ENCODE measurements around the gene ADGRD2.

The ADGRD2 gene

GRCh38 chr9:124496463-124496862 lies 46.2 kb downstream of the ADGRD2 start:
- no peak for DNase-seq (ENCODE audit: extremely low read depth in 1 of 2, low read depth in 1 of 2)

- no peak for DNase-seq (ENCODE audit: extremely low read depth in 1 of 2, low read depth in 1 of 2)
These were observed 47.2 kb downstream of the ADGRD2 start for GRCh38 chr9:124497441-124497840.

GRCh38 chr9:124498040-124498439 lies 47.8 kb downstream of the ADGRD2 start:
- no peak for DNase-seq (ENCODE audit: extremely low read depth in 1 of 2, low read depth in 1 of 2)

- DNase-seq (ENCODE audit: extremely low read depth in 1 of 2, low read depth in 1 of 2), result no peak
These were observed 48.4 kb downstream of the ADGRD2 start for GRCh38 chr9:124498499-124499146.

- no peak for DNase-seq (ENCODE audit: extremely low read depth in 1 of 2, low read depth in 1 of 2)
These were observed 49.0 kb downstream of the ADGRD2 start for GRCh38 chr9:124499216-124499615.

- DNase-seq (ENCODE audit: extremely low read depth in 1 of 2, low read depth in 1 of 2), result no peak
These were observed 50.0 kb downstream of the ADGRD2 start for GRCh38 chr9:124500028-124500795.

GRCh38 chr9:124500796-124501611 lies 50.8 kb downstream of the ADGRD2 start:
- no peak for DNase-seq (ENCODE audit: extremely low read depth in 1 of 2, low read depth in 1 of 2)

GRCh38 chr9:124501771-124502320 lies 51.6 kb downstream of the ADGRD2 start:
- DNase-seq (ENCODE audit: extremely low read depth in 1 of 2, low read depth in 1 of 2), result no peak

- DNase-seq (ENCODE audit: extremely low read depth in 1 of 2, low read depth in 1 of 2), result no peak
These were observed 52.8 kb downstream of the ADGRD2 start for GRCh38 chr9:124502711-124503702.

- no peak for DNase-seq (ENCODE audit: extremely low read depth in 1 of 2, low read depth in 1 of 2)
These were observed 53.7 kb downstream of the ADGRD2 start for GRCh38 chr9:124503713-124504529.

GRCh38 chr9:124504530-124505005 lies 54.3 kb downstream of the ADGRD2 start:
- DNase-seq (ENCODE audit: extremely low read depth in 1 of 2, low read depth in 1 of 2), result no peak

- no peak for DNase-seq (ENCODE audit: extremely low read depth in 1 of 2, low read depth in 1 of 2)
These were observed 55.0 kb downstream of the ADGRD2 start for GRCh38 chr9:124505006-124505900.

- no peak for DNase-seq (ENCODE audit: extremely low read depth in 1 of 2, low read depth in 1 of 2)
These were observed 55.7 kb downstream of the ADGRD2 start for GRCh38 chr9:124505901-124506346.

GRCh38 chr9:124506433-124506832 lies 56.2 kb downstream of the ADGRD2 start:
- DNase-seq (ENCODE audit: extremely low read depth in 1 of 2, low read depth in 1 of 2), result no peak

- no peak for DNase-seq (ENCODE audit: extremely low read depth in 1 of 2, low read depth in 1 of 2)
These were observed 57.0 kb downstream of the ADGRD2 start, which contains the start of gene NR5A1 for GRCh38 chr9:124506931-124507879. TSS of gene NR5A1 (minus strand) at chr9:124507399. CDS start at chr9:124503395, 4,004 bp downstream.

- no peak for DNase-seq (ENCODE audit: extremely low read depth in 1 of 2, low read depth in 1 of 2)
These were observed 57.7 kb downstream of the ADGRD2 start for GRCh38 chr9:124507880-124508423.
